HG02870 (cell line): ENCODE data around the gene SEMA3E.
"Not testable (repeated sequence)": the region's sequence is repeated elsewhere in the genome, so short reads cannot be mapped to it uniquely, and the experiment has no call there.

Experiments
- ATAC-seq: cut with Tn5 transposase; IDR thresholded peaks from one replicate; pipeline ENCODE4 v1.9.1; 2021; ENCODE audit warnings: mild to moderate bottlenecking, moderate library complexity; ENCODE audit not compliant: unreplicated experiment

The SEMA3E gene

DNA sequence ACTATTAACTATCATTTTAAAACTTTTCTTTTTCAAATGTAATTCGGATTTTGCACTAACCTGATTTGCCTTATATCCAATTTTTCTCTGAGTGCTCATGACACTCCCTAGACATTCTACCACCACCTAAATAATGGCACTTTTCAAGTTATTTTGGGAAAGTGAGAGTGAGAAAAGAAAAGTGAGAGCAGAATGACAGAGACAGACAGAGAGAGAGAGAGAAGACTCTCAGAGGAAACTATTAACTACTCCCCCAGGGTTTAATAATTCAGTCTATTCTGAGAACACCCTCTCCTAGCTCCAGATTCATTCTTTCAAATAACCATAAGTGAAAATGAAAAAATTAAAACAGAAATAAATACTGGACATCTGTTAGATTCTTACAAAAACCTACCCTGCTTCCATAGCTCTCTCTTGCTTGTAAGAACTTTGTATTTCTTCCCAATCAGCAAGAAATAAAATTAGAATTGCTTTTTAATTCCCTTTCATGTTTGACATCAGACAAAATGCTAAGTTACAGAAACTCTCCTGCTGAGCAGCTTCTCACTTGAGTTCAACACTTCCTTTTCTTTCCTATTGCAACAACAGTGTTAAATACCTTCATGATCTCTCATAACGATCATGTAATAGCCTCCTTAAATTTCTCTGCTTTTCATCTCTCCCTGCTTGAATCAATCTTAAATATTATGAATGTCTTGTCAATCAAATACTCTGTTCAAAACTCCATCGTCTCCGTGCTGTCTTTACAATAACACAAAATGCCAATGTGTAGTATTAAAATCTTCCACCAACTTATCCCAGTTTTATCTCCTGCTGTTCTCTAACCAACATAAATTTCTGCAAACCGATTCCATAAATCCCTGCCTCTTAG is 191.7 kb downstream of the SEMA3E start:
- ATAC-seq, result no peak

DNA sequence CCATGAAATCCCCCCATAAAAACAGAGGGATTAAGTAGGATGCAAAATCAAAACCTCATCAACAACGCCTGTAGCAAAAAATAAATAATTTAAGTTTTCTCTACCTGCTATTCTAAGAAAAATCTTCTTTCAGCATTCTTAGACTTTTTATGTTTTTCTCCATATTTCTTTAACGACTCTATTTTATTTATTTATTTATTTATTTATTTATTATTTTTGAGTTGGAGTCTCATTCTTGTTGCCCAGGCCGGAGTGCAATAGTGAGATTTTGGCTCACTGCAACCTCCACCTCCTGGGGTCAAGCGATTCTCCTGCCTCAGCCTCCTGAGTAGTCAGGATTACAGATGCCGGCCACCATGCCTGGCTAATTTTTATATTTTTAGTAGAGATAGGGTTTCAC is 192.5 kb downstream of the SEMA3E start:
- ATAC-seq, result no peak

DNA sequence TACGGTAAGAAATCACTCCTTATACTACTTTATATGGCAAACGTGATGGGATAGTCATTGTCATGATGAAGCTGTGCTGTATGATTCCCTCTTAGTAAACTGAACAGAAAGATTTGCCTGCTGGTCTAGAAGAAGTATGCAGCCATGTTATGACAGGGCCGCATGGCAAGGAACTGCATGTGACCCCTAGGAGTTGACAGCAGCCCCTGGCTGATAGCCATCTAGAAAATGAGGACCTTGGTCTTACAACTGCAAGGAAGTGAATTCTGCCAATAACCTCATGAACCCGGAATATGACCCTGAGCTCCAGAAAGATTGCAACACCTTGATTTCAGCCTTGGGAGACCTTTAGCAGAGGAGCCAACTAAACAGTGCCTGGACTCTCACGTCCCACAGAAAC is 193.3 kb downstream of the SEMA3E start:
- ATAC-seq, result no peak

DNA sequence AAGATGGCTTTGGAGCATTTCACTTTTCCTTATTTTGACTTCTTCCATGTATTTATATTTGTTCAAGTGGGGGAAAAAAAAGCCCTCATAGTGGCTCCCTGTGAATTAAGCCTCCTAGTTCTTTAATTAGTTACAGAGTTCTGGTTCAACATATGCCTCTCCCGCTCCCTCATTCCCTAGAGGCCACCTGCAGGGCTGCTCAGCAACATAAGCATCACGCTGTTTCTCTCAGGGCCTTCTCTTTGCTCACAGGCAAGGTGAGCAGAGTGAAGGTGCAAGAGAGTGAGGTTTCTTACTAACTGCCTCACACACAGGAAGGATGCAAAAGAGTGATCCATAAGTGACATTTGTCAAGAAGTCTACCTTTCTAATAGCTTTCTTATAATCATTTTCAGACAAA is 196.7 kb downstream of the SEMA3E start:
- ATAC-seq, result no peak

DNA sequence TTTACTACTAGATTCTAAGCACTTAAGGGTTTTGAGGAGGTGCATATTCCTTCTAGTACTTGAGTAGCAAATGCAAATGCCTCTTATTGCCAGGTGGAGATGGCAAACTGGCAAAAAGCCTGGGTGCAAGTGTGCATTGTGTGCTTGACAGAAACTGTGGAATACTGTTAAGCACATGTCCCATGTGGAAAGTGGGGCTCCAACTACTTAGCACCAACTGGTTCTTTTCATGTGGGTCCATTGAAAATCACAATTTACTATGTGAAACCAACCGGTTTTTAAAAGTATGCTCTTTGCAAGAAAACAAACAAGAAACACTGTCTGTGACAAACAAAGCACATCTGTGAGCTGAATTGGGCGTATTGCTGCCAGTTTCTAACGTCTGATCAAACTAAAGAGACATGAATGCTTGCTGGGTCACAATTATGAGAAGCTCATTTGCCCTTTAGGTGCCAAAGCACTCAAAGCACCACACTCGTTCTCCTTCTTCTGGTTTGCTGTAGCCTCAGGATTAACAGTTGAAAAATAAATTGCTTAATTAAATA is 197.4 kb downstream of the SEMA3E start:
- ATAC-seq, result no peak

DNA sequence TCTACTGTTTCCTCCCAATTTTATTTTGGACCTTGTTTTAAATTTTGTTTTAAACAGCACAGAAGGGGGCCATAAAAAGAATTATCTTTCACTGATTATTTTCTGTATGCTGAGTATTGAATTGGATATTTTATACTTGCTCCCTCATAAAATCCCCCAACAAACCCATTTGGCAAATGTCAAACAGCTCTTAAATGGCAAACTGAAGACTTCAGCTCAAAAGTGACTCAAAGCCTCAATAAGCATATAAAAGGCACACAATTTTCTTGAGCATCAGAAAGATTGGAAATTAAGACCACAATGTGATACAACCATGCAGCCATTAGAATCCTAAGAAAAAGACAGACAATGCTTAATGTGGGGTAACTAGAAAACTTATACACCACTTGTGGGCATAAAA is 199.2 kb downstream of the SEMA3E start:
- no peak for ATAC-seq

DNA sequence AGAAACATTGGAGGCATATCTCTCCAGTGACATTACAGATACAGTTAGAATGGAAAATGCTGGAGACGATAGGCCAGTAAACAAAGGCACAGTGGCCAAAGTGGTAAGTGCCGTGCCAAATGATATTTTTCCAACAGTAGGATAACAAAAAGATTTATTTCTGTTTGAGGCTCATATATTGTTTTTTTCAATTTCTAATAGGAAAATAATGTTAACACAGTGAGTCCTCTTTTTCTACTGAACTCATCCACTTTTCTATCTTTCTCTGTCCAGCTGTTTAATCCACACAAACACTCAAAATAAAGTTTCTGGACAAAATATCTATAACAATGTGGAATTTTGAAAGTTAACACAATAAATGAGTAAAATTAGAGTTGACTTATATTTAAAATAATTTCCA is 201.3 kb downstream of the SEMA3E start:
- no peak for ATAC-seq

DNA sequence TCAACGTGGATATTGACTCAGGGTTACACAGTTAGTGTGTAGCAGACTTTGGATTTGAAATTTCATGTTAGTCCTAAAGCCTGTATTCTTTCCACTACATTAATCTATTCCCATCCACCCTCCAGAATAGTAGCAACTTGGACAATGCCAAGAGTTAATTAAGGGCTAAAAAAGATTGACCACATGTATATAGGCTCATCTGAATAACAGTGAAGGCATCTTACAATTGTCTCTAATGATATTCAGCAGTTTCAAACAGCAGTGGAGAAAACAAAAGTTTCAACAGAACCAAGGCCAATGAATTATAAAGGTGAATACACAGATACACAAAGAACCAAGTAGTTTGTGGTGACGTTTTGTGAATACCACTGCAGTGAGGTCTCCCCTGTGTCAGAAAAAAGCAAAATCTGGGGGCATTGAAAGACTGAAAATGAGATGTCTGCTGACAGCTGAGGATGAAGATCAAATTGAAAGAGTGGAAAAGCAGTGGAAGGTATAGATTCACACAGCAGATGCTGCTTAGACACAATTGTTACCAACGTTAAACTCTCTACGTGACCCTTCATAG is 202.8 kb downstream of the SEMA3E start:
- no peak for ATAC-seq

DNA sequence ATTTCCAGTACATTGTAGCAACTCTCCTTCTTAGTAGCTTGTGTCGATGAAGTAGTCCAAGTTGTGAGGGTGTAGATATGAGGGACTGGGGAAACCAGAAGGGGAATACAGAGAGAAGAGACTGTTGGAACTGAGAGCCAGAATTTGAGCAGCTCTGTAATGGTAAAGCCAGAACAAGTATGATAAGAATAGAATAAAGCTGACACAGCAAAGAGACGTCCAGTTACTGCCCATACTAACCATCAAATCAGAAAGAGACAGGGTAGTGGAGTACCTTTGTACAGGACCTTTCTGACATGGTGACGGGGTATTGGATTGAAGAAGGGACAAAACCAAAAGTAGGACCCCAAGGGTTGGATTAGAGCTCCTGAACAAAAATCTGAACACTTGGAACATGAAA is 206.0 kb downstream of the SEMA3E start:
- no peak for ATAC-seq

DNA sequence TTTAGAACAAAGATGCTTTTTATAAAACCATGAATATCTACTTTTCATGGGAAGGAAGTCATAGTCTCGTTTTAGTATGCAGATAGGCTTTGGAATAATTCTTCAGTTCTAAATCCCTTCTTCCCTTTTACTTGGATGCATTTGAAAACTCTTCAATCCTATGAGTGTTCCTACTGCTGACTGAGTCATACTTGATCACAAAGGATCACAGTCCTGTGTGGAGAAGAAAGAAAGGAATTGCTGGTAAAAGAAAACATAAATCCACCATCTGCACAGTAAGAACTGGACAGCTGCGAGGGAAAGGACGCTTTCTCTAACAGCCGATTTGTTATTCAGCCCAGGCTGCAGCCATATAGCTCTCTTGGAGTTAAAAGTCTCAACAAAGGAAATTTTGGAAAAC is 209.9 kb downstream of the SEMA3E start:
- no peak for ATAC-seq

DNA sequence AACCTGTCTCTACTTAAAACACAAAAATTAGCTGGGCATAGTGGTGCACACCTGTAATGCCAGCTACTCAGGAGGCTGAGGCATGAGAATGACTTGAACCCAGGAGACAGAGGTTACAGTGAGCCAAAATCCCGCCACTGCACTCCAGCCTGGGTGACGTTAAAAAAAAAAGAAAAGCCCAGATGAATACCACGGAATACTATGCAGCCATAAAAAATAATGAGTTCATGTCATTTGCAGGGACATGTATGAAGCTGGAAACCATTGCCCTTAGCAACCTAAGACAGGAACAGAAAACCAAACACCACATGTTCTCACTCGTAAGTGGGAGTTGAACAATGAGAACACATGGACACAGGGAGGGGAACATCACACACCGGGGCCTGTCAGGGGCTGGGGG is 218.7 kb downstream of the SEMA3E start:
- ATAC-seq, result not testable (repeated sequence)

DNA sequence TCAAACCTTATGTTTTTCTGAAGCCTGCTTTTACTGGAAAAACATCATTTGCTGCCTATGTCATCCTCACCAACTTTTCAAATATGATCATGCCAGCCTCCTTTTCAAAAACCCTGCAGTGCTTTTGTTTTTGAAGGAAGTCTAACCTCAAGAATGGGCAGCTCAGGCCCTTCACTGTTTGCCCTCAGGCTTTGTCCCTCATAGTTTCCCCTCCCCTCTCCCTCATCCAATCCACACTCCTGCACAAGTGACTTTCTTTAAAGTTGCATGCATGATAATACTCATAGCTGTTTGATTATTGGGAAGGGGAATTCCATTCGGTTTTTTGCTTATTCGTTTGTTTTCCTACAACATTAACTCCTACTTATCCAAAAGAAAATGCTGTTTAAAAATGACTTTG is 219.4 kb downstream of the SEMA3E start:
- ATAC-seq, result no peak

DNA sequence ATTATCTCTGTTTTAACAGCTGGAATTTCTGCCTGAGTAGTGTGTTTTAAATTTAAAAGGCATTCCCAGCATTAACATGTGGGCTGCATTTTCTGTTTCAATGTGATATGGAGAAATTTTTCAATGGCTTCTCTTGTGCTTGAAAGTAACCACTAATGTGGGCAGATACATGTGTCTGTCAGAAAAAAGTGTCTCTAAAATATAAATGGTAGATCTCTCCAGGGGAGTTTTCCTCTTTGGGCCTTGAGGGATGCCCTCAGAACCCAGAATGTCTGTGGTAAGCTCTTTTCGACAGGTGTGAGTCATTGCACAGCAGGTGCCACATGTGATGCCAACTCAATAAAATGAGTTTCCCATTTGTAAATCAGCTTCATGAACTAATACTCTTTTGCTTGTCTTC is 221.1 kb downstream of the SEMA3E start:
- ATAC-seq, result no peak

DNA sequence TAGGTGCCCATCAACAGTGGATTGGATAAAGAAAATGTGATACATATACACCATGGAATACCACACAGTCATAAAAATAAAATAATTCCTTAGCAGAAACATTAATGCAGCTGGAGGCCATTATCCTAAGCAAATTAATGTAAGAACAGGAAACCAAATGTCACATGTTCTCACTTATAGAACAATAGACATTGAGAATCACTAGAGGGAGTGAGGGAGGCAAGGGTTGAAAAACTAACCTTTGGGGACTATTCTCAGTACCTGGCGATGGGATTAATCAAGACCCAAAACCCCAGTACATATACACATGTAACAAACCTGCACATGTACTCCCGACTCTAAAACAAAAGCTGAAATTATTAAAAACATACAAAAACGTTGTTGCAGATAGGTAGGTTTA is 222.6 kb downstream of the SEMA3E start:
- no peak for ATAC-seq

DNA sequence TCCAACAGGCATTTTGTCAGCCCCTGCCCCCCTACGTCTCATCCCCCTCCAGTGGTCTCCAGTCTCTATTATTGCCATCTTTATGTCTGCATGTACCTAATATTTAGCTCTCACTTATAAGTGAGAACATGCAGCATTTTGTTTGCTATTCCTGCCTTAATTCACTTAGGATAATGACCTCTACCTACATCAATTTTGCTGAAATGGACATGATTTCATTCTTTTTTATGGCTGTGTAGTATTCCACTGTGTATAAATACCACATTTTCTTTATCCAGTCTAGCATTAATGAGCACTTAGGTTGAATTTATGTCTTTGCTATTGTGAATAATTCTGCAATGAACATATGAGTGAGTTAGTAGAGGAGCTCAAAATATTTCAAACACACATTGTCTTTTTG is 229.9 kb downstream of the SEMA3E start:
- ATAC-seq, result no peak

DNA sequence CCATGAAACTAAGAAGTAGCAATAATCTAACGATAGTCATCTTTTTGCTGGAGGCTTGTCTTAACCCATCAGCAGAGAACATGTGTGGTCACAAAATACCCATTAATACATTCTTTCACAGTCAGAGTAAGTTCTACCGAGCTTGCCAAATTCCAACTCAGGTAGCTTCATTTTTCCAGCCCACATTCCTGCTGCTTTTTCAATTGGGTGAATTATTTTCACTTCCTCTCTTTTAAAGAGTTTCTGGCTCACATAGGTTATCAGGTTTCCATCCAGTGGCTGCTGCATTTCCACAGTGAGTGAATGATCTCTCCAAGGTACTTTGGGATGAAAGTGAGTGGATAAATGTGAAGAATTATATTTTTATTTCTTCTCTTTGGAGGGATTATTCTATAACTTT is 233.1 kb downstream of the SEMA3E start:
- ATAC-seq, result no peak

DNA sequence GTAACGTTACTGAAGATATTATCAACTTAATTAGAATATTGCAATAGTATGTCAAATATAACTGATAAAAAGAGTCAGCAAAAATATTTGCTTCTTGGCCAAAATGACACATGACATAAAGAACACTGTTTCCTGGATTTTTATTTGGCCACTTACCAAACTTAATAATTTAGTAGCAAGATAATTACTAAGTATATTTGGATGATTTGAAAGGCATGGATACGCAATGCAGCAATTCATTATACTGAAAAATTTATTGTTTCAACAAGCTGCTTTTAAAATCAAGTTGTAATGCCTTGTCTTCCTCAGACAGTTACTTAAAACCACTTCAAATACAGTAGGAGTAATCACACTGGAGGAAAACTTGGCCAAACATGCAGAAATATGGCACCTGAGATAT is 234.0 kb downstream of the SEMA3E start:
- ATAC-seq, result no peak

DNA sequence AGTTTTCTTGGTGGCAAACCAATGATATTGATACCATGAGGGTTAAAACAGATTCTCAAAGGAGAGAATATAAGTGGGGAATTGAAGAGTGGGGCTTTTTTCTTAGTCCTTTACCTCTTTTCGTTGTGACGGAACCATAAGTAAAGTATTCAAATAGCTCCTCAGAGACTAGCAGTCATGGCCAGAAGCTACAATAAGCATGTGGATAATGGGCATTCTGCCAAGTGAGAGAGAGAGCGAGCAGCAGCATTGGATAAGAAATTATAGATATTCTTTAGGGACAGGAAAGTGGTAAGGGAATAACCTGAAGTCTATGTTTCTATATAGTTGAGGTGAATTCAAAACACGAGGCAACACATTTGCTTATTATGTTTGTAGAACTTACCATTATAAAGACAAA is 235.1 kb downstream of the SEMA3E start:
- no peak for ATAC-seq

DNA sequence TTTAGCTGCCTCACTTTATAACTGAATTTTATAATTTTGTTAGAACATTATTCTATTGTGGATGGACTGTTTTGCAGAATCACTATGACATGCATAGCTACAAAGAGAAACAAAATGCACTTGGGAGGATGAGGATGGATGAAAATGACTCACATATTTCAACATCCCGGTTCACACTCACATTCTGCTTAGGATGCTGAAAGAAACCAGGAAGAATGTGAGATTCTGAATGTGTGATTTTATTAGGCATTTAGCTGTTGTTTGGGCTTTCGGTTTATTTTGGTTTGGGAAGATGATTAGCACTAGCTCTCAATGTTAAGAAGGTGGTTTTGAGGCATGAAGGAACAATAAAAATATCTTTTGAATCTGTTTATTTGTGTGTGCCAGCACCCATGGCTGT is 235.5 kb downstream of the SEMA3E start:
- no peak for ATAC-seq

DNA sequence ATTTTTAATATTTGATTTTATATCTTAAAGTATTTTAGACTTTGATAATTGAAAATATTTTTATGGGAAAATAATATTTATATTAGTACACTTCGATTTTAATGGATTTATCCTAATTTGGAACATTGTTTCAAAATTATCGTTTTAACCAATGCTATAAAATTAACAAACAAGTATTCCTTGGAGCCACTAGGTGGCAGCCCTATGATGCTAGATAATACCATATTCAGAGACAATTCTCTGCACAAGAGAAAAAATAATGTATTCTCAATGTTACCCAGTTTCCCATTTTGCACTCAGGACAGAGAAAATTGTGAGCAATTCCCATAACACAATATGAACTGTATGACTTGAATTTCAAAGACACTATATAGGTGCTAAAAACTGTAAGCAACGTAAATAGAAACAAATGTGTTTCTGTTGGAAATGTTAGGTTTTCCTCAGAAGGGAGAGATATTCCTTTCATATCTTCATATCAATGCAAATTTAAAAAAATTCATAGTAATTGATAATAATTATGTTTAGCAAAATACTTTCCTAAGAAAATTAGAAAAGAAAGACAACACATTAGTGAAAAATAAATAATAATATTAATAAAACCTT is 237.8 kb downstream of the SEMA3E start:
- no peak for ATAC-seq

DNA sequence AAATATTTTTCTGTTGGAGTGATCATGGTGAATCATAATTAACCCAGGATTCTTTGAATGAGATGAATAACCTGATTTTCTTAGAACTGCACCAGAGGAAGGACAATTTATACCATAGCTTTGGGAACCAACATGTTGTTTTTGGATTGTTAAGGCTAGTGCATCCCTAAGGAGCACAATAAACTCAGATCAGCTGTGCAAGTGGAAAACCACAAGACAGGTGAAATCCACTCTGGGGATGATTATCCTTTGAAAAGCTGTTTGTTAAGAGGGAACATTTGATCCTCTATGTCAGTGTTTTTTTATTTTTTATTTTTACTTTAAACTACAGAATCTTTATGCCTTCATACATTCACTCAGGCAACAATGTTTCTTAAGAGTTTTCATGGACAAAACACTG is 254.2 kb downstream of the SEMA3E start:
- no peak for ATAC-seq

DNA sequence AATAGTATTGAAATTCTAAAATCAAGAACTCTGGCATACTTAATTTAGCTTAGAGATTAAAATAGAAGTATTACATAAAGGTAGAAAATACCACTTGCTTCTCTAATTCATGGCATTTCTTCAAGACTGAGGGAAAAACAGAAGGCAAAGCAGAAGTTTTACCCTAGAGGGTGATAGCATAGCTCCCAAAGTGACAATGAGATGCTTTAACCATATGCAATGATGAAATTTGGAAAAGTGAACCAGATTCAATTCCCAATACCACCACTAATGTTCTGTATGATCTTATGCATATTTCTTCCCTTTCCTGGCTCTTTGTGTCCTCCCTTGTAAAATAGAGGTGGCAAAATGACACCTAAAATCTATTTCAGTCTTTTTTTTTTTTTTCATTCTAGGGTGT is 260.5 kb downstream of the SEMA3E start:
- no peak for ATAC-seq
